Fibroblast of mammary gland (primary cell): ENCODE data around the gene BIN1.

Experiments
- DNase-seq: peaks from one replicate; pipeline ENCODE4 v3.0.0-alpha.2; 2010; ENCODE audit warnings: low read depth
- H3K4me3 ChIP-seq: 2 replicates; pipeline ENCODE4 v1.5.1; 2011; ENCODE audit warnings: low read depth, mild to moderate bottlenecking, low read length, moderate library complexity; ENCODE audit not compliant: control insufficient read depth
- TF ChIP-seq, protein P1 (sequence below): conservative IDR thresholded peaks from 2 replicates; pipeline ENCODE4 v1.5.1; 2011; ENCODE audit warnings: low read depth, low read length, inconsistent platforms; ENCODE audit not compliant: control insufficient read depth, insufficient read depth

Gene BIN1

DNA sequence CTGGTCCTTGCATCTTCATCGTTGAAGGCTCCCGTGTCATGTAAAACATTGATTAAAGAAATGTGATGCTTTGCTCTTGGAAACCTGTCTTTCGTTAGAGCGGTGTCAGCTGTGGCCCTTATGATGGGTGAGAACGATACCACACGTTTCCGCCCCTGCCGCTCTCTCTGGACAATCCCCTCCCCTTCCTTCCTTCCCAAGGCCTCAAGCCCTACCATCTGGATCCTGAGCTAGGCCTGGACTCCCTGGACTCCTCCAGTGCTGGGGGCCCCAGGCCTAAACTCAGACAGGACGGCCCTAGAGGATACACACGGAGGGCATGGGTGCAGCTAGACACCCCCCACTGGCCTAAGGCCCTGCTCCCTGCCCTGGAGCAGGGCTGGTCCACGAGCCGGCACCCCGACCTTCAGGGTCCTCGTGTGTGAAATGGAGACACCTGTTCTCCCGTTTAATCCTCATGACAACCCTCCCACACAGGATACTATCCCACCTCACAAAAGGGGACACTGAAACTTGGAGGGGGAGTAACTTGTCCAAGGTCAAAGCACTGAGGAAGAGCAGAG is 13.2 kb downstream of the BIN1 start:
- H3K4me3 ChIP-seq, result no peak overlapping the region
- no peak for DNase-seq
- TF ChIP-seq, protein P1, sequence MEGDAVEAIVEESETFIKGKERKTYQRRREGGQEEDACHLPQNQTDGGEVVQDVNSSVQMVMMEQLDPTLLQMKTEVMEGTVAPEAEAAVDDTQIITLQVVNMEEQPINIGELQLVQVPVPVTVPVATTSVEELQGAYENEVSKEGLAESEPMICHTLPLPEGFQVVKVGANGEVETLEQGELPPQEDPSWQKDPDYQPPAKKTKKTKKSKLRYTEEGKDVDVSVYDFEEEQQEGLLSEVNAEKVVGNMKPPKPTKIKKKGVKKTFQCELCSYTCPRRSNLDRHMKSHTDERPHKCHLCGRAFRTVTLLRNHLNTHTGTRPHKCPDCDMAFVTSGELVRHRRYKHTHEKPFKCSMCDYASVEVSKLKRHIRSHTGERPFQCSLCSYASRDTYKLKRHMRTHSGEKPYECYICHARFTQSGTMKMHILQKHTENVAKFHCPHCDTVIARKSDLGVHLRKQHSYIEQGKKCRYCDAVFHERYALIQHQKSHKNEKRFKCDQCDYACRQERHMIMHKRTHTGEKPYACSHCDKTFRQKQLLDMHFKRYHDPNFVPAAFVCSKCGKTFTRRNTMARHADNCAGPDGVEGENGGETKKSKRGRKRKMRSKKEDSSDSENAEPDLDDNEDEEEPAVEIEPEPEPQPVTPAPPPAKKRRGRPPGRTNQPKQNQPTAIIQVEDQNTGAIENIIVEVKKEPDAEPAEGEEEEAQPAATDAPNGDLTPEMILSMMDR, result no peak

DNA sequence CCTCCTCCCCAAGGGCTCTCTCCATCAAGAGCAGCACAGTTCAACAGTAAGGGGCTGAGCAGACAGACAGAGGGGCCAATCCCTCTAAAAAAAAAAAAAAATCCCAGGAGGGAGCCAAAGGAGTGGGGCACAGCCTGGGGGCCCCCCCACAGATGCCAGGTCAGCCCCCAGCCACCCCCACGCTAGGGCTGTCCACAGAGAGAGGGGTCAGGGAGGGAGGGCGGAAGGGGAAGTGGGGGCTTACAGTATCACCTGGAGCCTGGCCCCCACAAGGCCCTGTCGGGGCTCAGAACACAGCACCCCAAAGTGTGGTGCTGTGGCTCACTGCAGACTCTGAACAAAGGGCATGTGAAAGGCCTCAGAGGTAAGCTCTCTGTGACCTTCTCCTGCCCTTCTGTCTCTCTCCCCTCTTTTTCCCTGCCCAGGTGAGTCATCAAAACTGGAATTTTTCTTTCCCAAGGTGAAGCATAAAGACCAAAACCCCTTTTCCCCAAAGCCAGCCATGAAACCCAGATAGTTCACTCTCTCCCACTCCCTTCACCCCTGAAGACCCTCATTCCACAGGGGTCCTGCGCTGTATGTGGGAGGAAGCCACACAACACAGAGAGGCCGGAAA is 13.9 kb downstream of the BIN1 start:
- no peak for DNase-seq
- TF ChIP-seq, protein P1, result no peak
- no peak overlapping the region for H3K4me3 ChIP-seq

- TF ChIP-seq, protein P1, result no peak
- no peak for DNase-seq
- H3K4me3 ChIP-seq, result no peak overlapping the region
These were observed 14.6 kb downstream of the BIN1 start for GRCh38 chr2:127092306-127092705.

DNA sequence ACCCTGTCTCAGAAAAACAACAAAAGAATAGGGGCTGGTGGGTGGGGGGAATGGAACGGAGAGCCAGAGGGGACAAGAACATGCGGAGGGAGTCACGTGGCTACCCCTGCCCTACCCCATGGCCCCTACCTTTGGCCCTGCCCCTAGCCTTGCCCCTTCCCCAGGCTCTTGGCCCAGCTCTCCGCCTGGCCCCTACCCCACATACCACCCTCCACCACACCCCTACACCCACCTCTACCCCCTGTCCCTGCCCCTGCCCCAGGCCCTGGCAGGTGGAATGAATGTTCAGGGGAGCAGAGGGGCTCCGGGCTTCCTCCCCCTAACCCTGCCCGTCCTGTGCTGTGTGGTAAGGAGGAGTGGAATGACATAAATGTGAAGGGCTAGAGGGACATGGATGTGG is 15.1 kb downstream of the BIN1 start:
- no peak overlapping the region for H3K4me3 ChIP-seq
- DNase-seq, result no peak
- TF ChIP-seq, protein P1, result no peak

DNA sequence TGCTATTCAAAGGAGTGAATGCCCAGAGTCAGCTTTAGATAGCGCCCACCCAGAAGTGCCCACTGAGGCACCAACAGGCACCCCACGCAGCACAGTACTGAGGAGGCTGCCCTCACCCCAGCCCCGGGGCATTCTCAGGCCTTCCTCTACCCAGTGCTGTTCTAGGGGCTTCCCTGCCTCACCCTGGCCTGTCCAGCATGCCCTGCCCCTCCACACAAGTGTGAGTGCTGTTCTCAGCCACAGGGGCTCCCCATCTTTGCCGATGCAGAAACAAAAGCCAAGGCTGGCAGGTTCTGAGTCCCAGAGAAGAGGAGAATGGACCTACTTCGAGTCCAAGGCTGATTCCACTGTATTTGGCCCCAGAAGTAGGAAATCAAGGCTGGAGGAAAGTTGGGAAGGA is 15.8 kb downstream of the BIN1 start:
- DNase-seq, result no peak

DNA sequence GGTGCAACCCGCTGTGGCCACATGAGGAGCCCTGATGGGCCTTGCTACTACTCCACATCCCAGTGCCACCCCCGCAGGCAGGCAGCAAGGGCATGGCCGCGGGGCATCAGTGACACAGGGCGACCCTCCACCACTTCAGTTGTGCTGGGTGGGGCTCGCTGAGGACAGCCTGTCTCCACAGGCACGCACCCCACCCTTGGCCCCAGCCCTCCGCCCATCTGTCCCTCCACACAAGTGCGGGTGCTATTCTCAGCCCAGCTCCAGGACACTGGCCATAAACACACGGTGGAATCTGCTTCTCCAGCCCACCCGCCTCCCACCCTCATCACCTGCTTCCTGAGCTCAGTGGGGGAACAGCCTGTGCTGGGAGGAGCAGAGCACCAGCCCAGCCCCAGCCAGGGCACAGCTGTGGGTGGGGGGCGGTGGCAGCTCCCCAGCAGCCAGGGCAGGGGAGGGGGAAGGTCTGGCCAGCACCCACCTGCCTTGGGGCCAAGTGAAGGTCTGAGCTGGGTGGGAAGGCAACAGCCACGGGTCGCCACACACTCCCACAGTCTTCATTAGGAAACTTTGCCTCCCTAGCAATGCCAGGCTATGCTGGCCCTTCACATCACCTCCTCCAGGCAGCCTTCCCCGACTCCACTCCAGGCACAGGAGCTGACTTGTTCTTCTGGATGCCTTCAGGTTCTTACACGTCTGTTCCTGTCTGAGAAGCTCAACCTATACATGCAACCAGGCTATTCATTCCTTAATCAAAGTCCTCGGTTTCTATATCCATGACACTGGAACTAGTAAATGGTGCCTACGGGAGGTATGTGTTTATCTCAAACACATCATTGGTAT is 16.5 kb downstream of the BIN1 start:
- DNase-seq, result no peak
- H3K4me3 ChIP-seq, result no peak overlapping the region
- TF ChIP-seq, protein P1, result no peak

More for the DNA sequence above, 15.8 kb downstream of the BIN1 start:
- TF ChIP-seq, protein P1, result no peak
- no peak overlapping the region for H3K4me3 ChIP-seq
